Uterus (tissue), 4 donors: ENCODE results near the gene TMEM150C. TPM values are rescaled to one million over a fixed set of nuclear protein-coding genes. Genes with fewer than 3 reads are reported as not detected.
"Not testable (repeated sequence)": the region's sequence is repeated elsewhere in the genome, so short reads cannot be mapped to it uniquely, and the experiment has no call there.

Source experiments
- DNase-seq, 2 donors: peaks; one replicate each; pipeline ENCODE4 v3.0.0-alpha.2; 2019 to 2020
- H3K27ac ChIP-seq, 2 donors: fragments of 200-600 bp; sonication (generic); 1 replicate in 1 of 2; 2 replicates in 1 of 2; pipeline ENCODE4 v1.5.1; 2016 to 2018
- H3K27me3 ChIP-seq, 2 donors: fragments of 200-600 bp; sonication (generic); one replicate each; pipeline ENCODE4 v1.5.1; 2018 to 2019; ENCODE audit warnings: control low read depth in 1 of 2
- H3K36me3 ChIP-seq, 2 donors: fragments of 200-600 bp; sonication (generic); one replicate each; pipeline ENCODE4 v1.5.1; 2019; ENCODE audit warnings: control low read depth in 1 of 2
- H3K4me1 ChIP-seq, 2 donors: fragments of 200-600 bp; sonication (generic); one replicate each; pipeline ENCODE4 v1.5.1; 2018 to 2019; ENCODE audit warnings: control low read depth in 1 of 2
- H3K4me3 ChIP-seq, 2 donors: fragments of 200-600 bp; sonication (generic); 1 replicate in 1 of 2; 2 replicates in 1 of 2; pipeline ENCODE4 v1.5.1; 2018 to 2019; ENCODE audit warnings: mild to moderate bottlenecking in 1 of 2
- H3K9me3 ChIP-seq, 2 donors: fragments of 200-600 bp; sonication (generic); one replicate each; pipeline ENCODE4 v1.5.1; 2019; ENCODE audit warnings: control low read depth in 1 of 2
- POLR2A ChIP-seq, 2 donors: fragments of 450-650 bp; IDR thresholded peaks; one replicate each; pipeline ENCODE4 v1.6.1; 2016; ENCODE audit warnings: antibody characterized with exemption in 2 of 2, mild to moderate bottlenecking in 1 of 2, moderate library complexity in 1 of 2
- intact Hi-C: fragments of 100-400 bp; cut with DNase I; formaldehyde crosslinking; loops from one replicate; pipeline ENCODE4 v1.15.1; 2023; ENCODE audit warnings: low total_unique reads
- total RNA-seq, 4 donors: library from RNA; depleted of rRNA in 3 of 4; stranded (reverse); fragments of >200 nt in 3 of 4; gene quantifications; one replicate each; pipeline versions ENCODE4 v1.1.0 to v1.2.4, GENCODE V29; 2014 to 2023
- TF ChIP-seq, protein P1 (sequence below), 4 experiments: fragments of 200-600 bp in 2 of 4; fragments of 450-650 bp in 2 of 4; sonication (generic) in 2 of 4; IDR thresholded peaks; one replicate each; pipeline ENCODE4 v1.5.1; 2016 to 2019; ENCODE audit warnings: antibody characterized with exemption in 4 of 4, mild to moderate bottlenecking in 2 of 4, moderate library complexity in 1 of 4
- donor health status: DM: yes; HTN: yes; CAD: no.

The TMEM150C gene
- total RNA-seq, 4 donors from 2014 or later: 3.1 to 22.5 (median 11.6) TPM

DNA sequence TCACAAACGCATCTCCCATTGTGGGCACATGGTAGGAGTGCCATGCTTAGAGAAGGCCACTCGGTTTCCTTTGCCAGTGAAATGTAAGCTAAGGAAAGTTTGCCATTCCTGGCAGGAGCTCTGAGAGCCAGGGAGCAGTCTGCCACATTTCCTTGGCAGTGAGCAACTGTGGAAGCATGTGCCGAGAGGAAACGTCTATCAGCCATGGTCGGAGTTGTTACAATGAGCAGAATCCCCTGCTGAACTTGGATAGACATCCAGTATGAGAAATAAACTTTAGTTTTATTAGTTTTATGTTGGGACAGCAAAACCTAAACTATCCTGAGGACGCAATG, 80.3 kb downstream of the TMEM150C start:
- Histone ChIP-seq H3K27ac (no peak overlapping the region), H3K27me3 (no peaks in the 10 kb centered on the region), H3K4me3 (no peak overlapping the region), H3K4me1 (no peaks in the 10 kb centered on the region), H3K9me3 (no peaks in the 10 kb centered on the region), H3K36me3 (no peaks in the 10 kb centered on the region)
- no peak for DNase-seq
- no peak for TF ChIP-seq POLR2A (IDR thresholded peaks at IDR 0.05)
- TF ChIP-seq, protein P1, sequence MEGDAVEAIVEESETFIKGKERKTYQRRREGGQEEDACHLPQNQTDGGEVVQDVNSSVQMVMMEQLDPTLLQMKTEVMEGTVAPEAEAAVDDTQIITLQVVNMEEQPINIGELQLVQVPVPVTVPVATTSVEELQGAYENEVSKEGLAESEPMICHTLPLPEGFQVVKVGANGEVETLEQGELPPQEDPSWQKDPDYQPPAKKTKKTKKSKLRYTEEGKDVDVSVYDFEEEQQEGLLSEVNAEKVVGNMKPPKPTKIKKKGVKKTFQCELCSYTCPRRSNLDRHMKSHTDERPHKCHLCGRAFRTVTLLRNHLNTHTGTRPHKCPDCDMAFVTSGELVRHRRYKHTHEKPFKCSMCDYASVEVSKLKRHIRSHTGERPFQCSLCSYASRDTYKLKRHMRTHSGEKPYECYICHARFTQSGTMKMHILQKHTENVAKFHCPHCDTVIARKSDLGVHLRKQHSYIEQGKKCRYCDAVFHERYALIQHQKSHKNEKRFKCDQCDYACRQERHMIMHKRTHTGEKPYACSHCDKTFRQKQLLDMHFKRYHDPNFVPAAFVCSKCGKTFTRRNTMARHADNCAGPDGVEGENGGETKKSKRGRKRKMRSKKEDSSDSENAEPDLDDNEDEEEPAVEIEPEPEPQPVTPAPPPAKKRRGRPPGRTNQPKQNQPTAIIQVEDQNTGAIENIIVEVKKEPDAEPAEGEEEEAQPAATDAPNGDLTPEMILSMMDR (IDR thresholded peaks at IDR 0.05): no peak
- intact Hi-C loops: no loop called here

DNA sequence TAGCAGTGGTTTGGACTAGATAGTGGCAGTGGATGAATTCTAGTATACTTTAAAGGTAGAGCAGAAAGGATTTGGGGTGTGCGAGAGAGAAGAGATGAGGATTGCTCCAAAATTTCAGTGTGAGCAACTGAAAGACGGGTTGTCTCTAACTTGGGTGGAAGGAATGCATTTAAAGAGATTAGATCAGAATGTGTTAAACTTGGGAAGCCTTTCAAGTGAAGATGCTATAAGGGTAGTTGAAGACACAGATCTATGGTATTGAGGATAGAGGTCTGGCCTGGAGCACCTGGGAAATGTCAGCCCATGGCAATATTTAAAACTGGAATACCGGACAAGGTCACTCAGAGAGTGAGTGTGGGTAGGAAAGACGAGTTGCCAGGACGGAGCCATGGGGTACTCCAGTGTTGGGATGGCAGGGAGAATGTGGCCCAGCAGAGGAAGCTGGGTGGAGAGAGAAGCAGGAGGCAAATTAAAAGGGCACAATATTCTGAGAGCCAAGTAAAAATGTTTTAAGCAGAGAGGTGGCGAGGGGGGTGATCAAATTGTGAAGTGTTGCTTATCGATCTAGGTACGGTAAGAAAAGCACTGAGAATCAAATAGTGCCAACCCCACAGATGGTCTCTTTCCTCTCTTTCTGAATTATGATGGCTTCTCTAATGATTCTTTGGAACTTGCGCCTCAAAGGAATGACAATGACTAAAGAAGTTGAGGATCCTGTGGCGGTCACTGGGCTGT, 80.8 kb downstream of the TMEM150C start:
- no peaks in the 10 kb centered on the region for H3K4me1 ChIP-seq
- H3K27me3 ChIP-seq: no peaks in the 10 kb centered on the region
- intact Hi-C loops: no loop called here
- H3K27ac ChIP-seq: no peak overlapping the region
- no peaks in the 10 kb centered on the region for H3K36me3 ChIP-seq
- no peaks in the 10 kb centered on the region for H3K9me3 ChIP-seq
- no peak overlapping the region for H3K4me3 ChIP-seq
- TF ChIP-seq, protein P1 (IDR thresholded peaks at IDR 0.05): no peak
- TF ChIP-seq POLR2A (IDR thresholded peaks at IDR 0.05): no peak
- no peak for DNase-seq

DNA sequence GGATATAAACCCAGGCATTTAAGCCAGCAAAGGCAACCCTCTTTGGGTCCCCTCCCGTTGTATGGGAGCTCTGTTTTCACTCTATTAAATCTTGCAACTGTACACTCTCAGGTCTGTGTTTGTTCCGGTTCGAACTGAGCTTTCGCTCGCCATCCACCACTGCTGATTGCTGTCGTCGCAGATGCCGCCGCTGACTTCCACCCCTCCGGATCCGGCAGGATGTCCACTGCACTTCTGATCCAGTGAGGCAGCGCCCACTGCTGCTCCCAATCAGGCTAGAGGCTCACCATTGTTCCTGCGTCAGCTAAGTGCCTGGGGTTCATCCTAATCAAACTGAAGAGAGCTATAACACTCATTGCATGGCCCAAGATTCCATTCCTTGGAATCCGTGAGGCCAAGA, 82.2 kb downstream of the TMEM150C start:
- no peak for TF ChIP-seq POLR2A (IDR thresholded peaks at IDR 0.05)
- TF ChIP-seq, protein P1 (IDR thresholded peaks at IDR 0.05): no peak
- Histone ChIP-seq H3K4me1 (no peaks in the 10 kb centered on the region), H3K27ac (no peak overlapping the region), H3K27me3 (no peaks in the 10 kb centered on the region), H3K4me3 (no peak overlapping the region), H3K36me3 (no peaks in the 10 kb centered on the region), H3K9me3 (no peaks in the 10 kb centered on the region)
- no peak for DNase-seq
- intact Hi-C loops: no loop called here

DNA sequence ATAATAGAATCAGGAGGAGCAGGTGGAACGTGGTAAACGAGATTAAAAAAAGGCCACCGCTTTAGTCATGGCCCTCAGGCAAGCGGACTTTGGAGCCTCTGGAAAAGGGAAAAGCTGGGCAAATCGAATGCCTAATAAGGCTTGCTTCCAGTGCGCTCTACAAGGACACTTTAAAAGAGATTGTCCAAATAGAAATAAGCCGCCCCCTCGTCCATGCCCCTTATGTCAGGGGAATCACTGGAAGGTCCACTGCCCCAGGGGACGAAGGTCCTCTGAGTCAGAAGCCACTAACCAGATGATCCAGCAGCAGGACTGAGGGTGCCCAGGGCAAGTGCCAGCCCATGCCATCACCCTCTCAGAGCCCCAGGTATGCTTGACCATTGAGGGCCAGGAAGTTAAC, 84.3 kb downstream of the TMEM150C start:
- intact Hi-C loops, H3K36me3 ChIP-seq, H3K4me1 ChIP-seq, H3K27me3 ChIP-seq, H3K9me3 ChIP-seq, DNase-seq, H3K27ac ChIP-seq, H3K4me3 ChIP-seq: not testable (repeated sequence)

DNA sequence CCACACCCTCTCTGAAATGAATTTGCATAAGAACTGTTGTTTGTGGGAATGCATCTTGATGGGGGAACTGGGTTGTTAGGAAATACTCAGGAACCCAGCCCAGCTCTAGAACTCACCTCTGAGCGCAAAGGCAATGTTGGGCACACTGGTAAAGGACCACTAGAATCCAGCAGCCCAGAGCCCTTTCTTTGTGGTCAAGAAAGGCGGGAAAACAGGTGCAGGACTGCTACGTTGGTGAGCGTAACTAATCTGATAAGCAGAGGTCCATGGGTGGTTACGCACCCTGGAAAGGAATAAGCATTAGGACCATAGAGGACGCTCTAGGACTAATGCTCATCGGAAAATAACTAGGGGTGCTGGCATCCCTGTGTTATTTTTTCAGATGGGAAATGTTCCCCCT, 85.9 kb downstream of the TMEM150C start:
- H3K4me1 ChIP-seq, H3K4me3 ChIP-seq, H3K36me3 ChIP-seq, intact Hi-C loops, H3K27ac ChIP-seq, H3K27me3 ChIP-seq, H3K9me3 ChIP-seq, DNase-seq: not testable (repeated sequence)

DNA sequence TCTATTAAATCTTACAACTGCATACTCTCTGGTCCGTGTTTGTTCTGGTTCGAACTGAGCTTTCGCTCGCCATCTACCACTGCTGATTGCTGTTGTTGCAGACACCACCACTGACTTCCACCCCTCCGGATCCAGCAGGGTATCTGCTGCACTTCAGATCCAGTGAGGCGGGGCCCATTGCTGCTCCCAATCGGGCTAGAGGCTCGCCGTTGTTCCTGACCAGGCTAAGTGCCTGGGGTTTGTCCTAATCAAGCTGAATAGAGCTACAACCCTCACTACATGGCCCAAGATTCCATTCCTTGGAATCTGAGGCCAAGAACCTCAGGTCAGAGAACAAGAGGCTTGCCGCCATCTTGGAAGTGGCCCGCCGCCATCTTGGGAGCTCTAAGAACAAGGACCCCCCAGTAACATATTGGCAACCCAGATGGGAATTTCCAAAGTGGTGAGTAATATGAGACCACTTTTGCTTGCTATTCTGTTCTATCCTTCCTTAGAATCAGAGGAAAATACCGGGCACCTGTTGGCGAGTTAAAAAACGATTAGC, 88.1 kb downstream of the TMEM150C start:
- no peak overlapping the region for H3K4me3 ChIP-seq
- no peaks in the 10 kb centered on the region for H3K4me1 ChIP-seq
- H3K27me3 ChIP-seq: no peaks in the 10 kb centered on the region
- no peak for DNase-seq
- H3K27ac ChIP-seq: no peak overlapping the region
- H3K36me3 ChIP-seq: no peaks in the 10 kb centered on the region
- intact Hi-C loops: no loop called here
- no peaks in the 10 kb centered on the region for H3K9me3 ChIP-seq
- TF ChIP-seq POLR2A (IDR thresholded peaks at IDR 0.05): no peak
- TF ChIP-seq, protein P1 (IDR thresholded peaks at IDR 0.05): no peak

DNA sequence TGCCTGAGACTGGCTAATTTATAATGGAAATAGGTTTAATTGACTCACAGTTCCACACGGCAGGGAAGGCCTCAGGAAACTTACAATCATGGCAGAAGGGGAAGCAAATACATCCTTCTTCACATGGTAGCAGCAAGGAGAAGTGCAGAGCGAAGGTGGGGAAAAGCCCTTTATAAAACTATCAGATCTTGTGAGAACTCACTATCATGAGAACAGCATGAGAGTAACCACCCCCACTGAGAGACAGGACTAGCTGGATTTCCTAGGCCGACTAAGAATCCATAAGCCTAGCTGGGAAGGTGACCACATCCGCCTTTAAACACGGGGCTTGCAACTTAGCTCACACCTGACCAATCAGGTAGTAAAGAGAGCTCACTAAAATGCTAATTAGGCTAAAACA, 88.7 kb downstream of the TMEM150C start:
- DNase-seq, H3K27ac ChIP-seq, H3K4me1 ChIP-seq, intact Hi-C loops, H3K27me3 ChIP-seq, H3K9me3 ChIP-seq, H3K4me3 ChIP-seq, H3K36me3 ChIP-seq: not testable (repeated sequence)
